22Rv1 (cell line): ENCODE measurements around the gene IFIT5.

Source experiments
- H3K27ac ChIP-seq: fragments of 450-650 bp; 2 replicates; pipeline ENCODE4 v1.5.1; 2017
- ZFX ChIP-seq: fragments of 450-650 bp; IDR thresholded peaks from 2 replicates; pipeline ENCODE4 v1.6.1; 2017; ENCODE audit warnings: antibody characterized with exemption, borderline replicate concordance
- TF ChIP-seq, protein P1 (sequence below): fragments of 450-650 bp; IDR thresholded peaks from 2 replicates; pipeline ENCODE4 v1.5.1; 2017; ENCODE audit warnings: mild to moderate bottlenecking

The IFIT5 gene

DNA sequence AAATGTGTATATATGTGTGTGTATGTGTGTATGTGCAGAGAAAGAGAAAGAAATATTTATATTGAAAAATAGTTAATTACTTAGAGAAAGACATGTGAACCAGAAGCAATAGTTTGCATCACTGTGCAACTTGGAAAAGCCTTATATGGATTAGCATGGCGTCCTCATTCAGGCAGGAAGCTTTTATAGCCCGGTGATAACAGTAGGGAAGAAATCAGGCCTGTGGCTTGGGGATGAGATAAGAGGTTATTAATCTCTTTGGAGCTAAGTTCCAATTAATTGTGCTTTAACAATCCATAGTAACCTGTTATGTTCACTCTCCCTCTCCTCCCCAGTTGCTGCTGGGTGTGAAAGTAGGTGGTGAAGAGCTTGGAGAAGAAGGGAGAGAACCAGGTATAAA lies 36.5 kb downstream of the IFIT5 start:
- TF ChIP-seq, protein P1, sequence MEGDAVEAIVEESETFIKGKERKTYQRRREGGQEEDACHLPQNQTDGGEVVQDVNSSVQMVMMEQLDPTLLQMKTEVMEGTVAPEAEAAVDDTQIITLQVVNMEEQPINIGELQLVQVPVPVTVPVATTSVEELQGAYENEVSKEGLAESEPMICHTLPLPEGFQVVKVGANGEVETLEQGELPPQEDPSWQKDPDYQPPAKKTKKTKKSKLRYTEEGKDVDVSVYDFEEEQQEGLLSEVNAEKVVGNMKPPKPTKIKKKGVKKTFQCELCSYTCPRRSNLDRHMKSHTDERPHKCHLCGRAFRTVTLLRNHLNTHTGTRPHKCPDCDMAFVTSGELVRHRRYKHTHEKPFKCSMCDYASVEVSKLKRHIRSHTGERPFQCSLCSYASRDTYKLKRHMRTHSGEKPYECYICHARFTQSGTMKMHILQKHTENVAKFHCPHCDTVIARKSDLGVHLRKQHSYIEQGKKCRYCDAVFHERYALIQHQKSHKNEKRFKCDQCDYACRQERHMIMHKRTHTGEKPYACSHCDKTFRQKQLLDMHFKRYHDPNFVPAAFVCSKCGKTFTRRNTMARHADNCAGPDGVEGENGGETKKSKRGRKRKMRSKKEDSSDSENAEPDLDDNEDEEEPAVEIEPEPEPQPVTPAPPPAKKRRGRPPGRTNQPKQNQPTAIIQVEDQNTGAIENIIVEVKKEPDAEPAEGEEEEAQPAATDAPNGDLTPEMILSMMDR: no peak
- no peak for TF ChIP-seq ZFX
- H3K27ac ChIP-seq: no peak overlapping the region

DNA sequence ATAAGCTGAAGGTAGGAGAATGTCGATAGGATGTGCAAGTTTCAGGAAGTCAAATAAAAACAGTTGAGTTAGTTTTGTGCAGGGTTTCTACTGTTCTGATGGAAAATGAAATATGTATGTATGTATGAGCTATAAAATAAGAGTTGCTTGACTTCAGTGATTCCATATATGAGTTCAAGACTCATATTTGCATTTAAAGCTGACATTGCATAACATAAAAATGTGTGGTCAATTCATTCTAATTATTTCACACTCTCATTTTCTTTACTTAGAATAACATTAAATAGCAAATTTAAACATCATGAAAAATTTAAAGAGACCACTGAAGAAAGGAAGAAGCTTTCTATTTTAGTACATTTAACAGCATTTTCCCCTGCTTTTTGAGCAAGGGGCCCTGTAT lies 37.8 kb downstream of the IFIT5 start:
- TF ChIP-seq, protein P1: no peak
- TF ChIP-seq ZFX: no peak
- no peak overlapping the region for H3K27ac ChIP-seq

DNA sequence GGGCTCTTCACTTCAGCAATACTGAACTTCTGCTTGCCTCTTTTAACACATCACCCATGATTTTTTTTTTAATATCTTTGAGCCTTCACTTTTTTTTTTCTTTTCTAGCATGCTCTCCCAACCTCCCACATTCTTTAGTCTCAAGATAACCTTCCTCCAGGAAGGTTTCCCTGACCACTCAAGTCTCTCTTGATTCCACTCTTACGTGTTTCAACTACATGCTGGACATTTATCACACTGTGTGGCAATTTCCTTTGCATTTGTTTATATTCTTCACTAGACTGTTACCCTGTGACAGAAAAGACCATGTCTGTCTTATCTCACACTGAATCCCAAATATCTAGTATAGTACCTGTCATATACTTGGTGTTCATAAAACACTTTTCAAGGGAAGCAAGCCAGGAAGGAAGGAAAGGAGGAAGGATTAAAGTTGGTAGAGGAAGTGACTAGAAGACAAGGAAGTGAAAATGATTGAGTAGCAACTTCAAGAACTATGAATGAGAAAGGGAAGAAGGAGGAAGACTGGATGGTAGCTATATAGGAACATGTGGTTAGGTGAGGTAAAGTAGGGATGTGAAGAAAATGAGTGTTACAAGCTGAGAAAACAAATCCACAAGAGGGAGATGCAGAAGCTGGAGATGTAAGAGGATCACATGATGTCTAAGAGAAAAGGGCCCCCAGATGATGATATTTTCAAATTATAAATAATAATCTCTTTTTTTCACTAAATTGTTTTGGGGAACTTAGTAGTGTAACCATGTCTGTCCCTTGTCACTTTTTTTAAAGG lies 40.4 kb downstream of the IFIT5 start:
- no peak for TF ChIP-seq ZFX
- TF ChIP-seq, protein P1: no peak
- H3K27ac ChIP-seq: no peak overlapping the region

DNA sequence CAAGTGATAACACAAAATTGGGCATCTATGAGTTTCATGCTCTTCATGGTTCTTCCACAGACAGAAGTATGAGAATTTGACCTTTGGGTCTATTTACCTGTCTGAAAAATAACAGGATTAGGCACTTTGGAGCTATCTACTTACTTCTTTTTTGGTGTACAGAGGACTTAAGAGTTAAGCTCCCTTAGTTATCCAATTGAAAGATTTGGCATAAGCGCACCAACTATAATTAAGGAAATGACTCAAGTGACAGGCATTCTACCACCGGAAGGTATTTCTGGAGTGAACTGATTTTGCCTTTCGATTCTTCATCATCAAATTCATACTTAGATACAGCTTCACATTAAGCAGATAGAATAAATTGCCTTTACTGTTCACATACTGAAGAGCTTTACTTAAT lies 43.9 kb downstream of the IFIT5 start:
- TF ChIP-seq ZFX: no peak
- TF ChIP-seq, protein P1: no peak
- no peak overlapping the region for H3K27ac ChIP-seq

DNA sequence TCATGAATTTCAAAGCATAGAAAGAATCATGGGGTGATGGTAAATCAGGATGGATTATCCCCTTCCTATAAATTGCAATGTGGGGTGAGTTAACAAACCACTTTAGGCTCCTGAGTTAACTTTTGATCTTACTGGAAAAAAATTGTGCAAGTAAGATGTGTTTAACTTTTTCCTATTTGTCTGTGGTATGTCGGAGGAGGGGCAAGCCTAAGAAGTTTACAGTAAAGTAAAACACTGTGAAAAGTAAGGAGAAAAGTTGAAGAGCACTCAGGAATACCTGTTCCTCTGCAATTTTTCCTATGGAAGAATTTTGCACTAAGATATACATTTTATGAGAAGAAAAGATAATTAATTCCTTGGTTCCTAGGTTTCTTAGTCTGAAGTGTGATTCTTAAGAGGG lies 44.4 kb downstream of the IFIT5 start:
- no peak overlapping the region for H3K27ac ChIP-seq

DNA sequence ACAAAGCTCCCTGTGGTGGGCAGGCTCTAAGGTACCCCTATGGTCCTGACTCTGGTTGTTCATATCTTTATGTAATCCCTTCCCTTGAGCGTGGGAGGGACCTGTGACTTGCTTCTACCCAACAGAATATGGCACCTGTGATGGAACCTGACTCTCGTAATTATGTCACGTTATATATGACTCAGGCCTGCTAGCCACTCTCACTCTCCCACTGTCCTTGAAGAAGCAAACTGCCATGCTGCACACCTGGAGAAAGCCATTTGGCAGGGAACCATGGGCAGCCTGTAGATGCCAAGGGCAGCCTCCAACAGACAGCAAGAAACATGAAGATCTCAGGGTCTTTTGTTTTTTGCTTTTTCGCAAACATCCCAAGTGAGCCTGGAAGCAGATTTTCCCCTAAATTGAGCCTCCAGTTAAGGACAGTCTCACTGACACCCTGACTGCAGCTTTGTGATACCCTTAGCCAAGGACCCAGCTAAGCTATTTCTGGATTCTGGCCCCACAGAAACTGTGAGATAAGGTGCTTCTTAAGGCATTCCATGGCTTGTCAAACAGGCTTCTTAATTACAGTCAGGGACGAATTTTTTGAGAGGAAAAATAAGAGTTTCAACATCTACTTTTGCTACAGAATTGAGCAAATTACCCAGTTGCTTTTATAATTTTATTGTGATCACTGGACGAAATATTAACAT lies 49.6 kb downstream of the IFIT5 start:
- TF ChIP-seq ZFX: no peak
- TF ChIP-seq, protein P1: no peak
- H3K27ac ChIP-seq: no peak overlapping the region

More for the DNA sequence above, 44.4 kb downstream of the IFIT5 start:
- no peak for TF ChIP-seq ZFX
- TF ChIP-seq, protein P1: no peak

DNA sequence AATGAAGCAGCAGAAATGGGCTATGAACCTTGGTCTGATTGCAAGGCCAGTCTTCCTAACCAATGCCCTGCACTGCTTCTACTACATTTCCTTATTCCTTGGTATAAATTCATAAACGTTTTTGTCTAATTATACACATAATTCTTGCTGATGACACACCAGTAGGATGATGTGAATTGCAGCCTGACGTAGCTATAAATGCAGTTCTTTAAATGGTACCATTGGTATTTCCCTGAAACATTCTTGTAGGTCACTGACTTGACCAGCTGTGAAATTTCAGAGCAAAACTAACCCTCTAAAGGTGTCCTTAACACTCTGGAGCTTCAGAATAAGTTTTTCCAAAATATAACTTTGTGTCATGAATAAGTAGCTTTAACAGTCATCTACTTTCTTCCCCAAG lies 50.8 kb downstream of the IFIT5 start:
- TF ChIP-seq ZFX: no peak
- TF ChIP-seq, protein P1: no peak
- H3K27ac ChIP-seq: no peak overlapping the region
